GM23338 (cell line): Measurements from ENCODE around the gene EFCAB8. TPM values are rescaled to one million over a fixed set of nuclear protein-coding genes. Genes with fewer than 3 reads are reported as not detected.

Experiments used
- ATAC-seq: fragments of 200-7000 bp; cut with Tn5 transposase; 3 replicates; pipeline ENCODE4 v1.9.1; 2020
- DNase-seq: peaks from one replicate; pipeline ENCODE4 v3.0.0-alpha.2; 2015; ENCODE audit warnings: low spot score
- H2AFZ ChIP-seq: fragments of 200-600 bp; sonication (generic); 2 replicates; pipeline ENCODE4 v1.8.0; 2016; ENCODE audit warnings: antibody characterized with exemption, mild to moderate bottlenecking, moderate library complexity
- H3F3A ChIP-seq: fragments of 200-600 bp; sonication (generic); replicated peaks from 2 replicates; pipeline ENCODE4 v1.8.0; 2017; ENCODE audit warnings: antibody characterized with exemption, mixed run types, low read depth
- H3K27ac ChIP-seq: fragments of 200-600 bp; sonication (generic); 2 replicates; pipeline ENCODE4 v1.6.1; 2016; ENCODE audit warnings: low read depth
- H3K27me3 ChIP-seq: fragments of 200-600 bp; sonication (generic); 2 replicates; pipeline ENCODE4 v1.8.0; 2016; ENCODE audit warnings: mild to moderate bottlenecking, mixed run types, moderate library complexity; ENCODE audit not compliant: insufficient read depth
- H3K36me3 ChIP-seq: fragments of 200-600 bp; sonication (generic); 2 replicates; pipeline ENCODE4 v1.8.0; 2016; ENCODE audit warnings: mild to moderate bottlenecking; ENCODE audit not compliant: insufficient read depth
- H3K4me1 ChIP-seq: fragments of 200-600 bp; sonication (generic); 2 replicates; pipeline ENCODE4 v1.8.0; 2016; ENCODE audit warnings: mild to moderate bottlenecking, moderate library complexity; ENCODE audit not compliant: insufficient read depth
- H3K4me2 ChIP-seq: fragments of 200-600 bp; sonication (generic); 2 replicates; pipeline ENCODE4 v1.7.1; 2017; ENCODE audit warnings: mixed run types
- H3K4me3 ChIP-seq: fragments of 200-600 bp; sonication (generic); 2 replicates; pipeline ENCODE4 v1.6.1; 2016; ENCODE audit warnings: mixed run types
- H3K79me2 ChIP-seq: fragments of 200-600 bp; sonication (generic); replicated peaks from 2 replicates; pipeline ENCODE4 v1.8.0; 2017; ENCODE audit warnings: mild to moderate bottlenecking; ENCODE audit not compliant: insufficient read depth
- H3K9me2 ChIP-seq: fragments of 200-600 bp; sonication (generic); 2 replicates; pipeline ENCODE4 v1.8.0; 2017; ENCODE audit not compliant: insufficient read depth
- H4K20me1 ChIP-seq: fragments of 200-600 bp; sonication (generic); replicated peaks from 2 replicates; pipeline ENCODE4 v1.8.0; 2017; ENCODE audit warnings: mild to moderate bottlenecking; ENCODE audit not compliant: insufficient read depth
- H3K27ac Mint-ChIP-seq: 2 replicates; pipeline ENCODE4 v1.8.0; 2020; ENCODE audit warnings: inconsistent platforms, mild to moderate bottlenecking, moderate library complexity, mixed read lengths
- H3K27me3 Mint-ChIP-seq: 3 replicates; pipeline ENCODE4 v1.8.0; 2022; ENCODE audit warnings: low read depth, mild to moderate bottlenecking, moderate library complexity, mixed read lengths, inconsistent platforms; ENCODE audit not compliant: insufficient read depth, poor library complexity
- H3K36me3 Mint-ChIP-seq: 3 replicates; pipeline ENCODE4 v1.8.0; 2021; ENCODE audit warnings: low read depth, mild to moderate bottlenecking, inconsistent platforms, moderate library complexity, mixed read lengths
- H3K4me1 Mint-ChIP-seq: 3 replicates; pipeline ENCODE4 v1.8.0; 2020; ENCODE audit warnings: mild to moderate bottlenecking, inconsistent platforms, mixed read lengths
- H3K4me3 Mint-ChIP-seq: 3 replicates; pipeline ENCODE4 v1.8.0; 2021; ENCODE audit warnings: moderate library complexity, mild to moderate bottlenecking, inconsistent platforms, mixed read lengths
- H3K9me3 Mint-ChIP-seq: 3 replicates; pipeline ENCODE4 v1.8.0; 2020; ENCODE audit warnings: moderate library complexity, mild to moderate bottlenecking, inconsistent platforms, mixed read lengths
- CREB1 ChIP-seq: fragments of 250-450 bp; sonication (Bioruptor Pico); IDR thresholded peaks from 2 replicates; pipeline ENCODE4 v1.5.0; 2020; ENCODE audit warnings: low read depth, mild to moderate bottlenecking, moderate library complexity
- ETS1 ChIP-seq: IDR thresholded peaks from 2 replicates; pipeline ENCODE4 v1.6.1; 2016; ENCODE audit warnings: antibody characterized with exemption
- JUNB ChIP-seq: IDR thresholded peaks from one replicate; pipeline ENCODE4 v1.6.1; 2016; ENCODE audit warnings: antibody characterized with exemption; ENCODE audit not compliant: unreplicated experiment
- POLR2AphosphoS5 ChIP-seq: IDR thresholded peaks from 2 replicates; pipeline ENCODE4 v1.6.1; 2016; ENCODE audit warnings: antibody characterized with exemption, low read depth
- REST ChIP-seq: IDR thresholded peaks from one replicate; pipeline ENCODE4 v1.6.1; 2018; ENCODE audit warnings: antibody characterized with exemption; ENCODE audit not compliant: unreplicated experiment
- STAT1 ChIP-seq: IDR thresholded peaks from one replicate; pipeline ENCODE4 v1.6.1; 2016; ENCODE audit warnings: antibody characterized with exemption; ENCODE audit not compliant: unreplicated experiment
- ZNF114 ChIP-seq: fragments of 250-450 bp; sonication (Bioruptor Pico); IDR thresholded peaks from 2 replicates; pipeline ENCODE4 v1.5.0; 2020; ENCODE audit warnings: mild to moderate bottlenecking, moderate library complexity
- ZNF331 ChIP-seq: fragments of 250-450 bp; sonication (Bioruptor Pico); IDR thresholded peaks from 2 replicates; pipeline ENCODE4 v1.5.0; 2020; ENCODE audit warnings: low read depth, mild to moderate bottlenecking, moderate library complexity
- ZNF462 ChIP-seq: fragments of 250-450 bp; sonication (Bioruptor Pico); IDR thresholded peaks from 2 replicates; pipeline ENCODE4 v1.5.0; 2020; ENCODE audit warnings: mild to moderate bottlenecking, moderate library complexity
- polyA plus RNA-seq: library from polyadenylated mRNA; unstranded; fragments of >200 nt; fragmentation: Nextera tagmentation; extraction: Ambion mirVana; gene quantifications from 2 replicates; pipeline ENCODE4 v1.2.1, GENCODE V29; 2016
- total RNA-seq: library from RNA; depleted of rRNA; stranded (reverse); fragments of >200 nt; shearing (Covaris generic); gene quantifications from 2 replicates; pipeline ENCODE4 v1.2.3, GENCODE V29; 2014

EFCAB8 gene
- total and polyA plus RNA-seq, 2 experiments from 2014 or later = 0.35 TPM; not detected in 1

DNA sequence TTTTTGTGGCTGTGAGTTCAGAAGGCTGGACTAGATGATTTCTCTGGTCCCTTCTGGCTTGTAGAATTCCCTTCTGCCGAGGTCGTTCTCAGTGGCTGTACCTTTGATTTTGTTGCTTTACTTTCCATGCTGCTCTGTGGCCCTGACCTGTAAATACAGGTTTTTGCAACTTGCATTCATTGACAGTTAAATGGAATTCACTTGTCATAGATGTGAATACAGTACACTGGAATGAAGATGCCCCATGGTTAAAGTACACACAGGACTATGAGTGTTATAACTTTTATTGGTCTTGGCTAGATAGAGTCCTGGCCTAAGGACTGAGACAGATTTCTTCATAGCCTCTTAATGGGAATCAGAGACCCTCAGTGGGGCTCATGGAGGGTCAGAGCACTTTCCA, 12.9 kb upstream of the EFCAB8 start (continued):
- TF ChIP-seq ZNF462 (CRISPR knock-in tag) (no peak), STAT1 (no peak)

- TF ChIP-seq STAT1 = no peak
- no peak for TF ChIP-seq REST
- no peak for TF ChIP-seq ETS1
- no peak for TF ChIP-seq ZNF331 (CRISPR knock-in tag)
- TF ChIP-seq ZNF114 (CRISPR knock-in tag) = no peak
- no peak for TF ChIP-seq CREB1
- TF ChIP-seq POLR2AphosphoS5 = no peak
- TF ChIP-seq JUNB = no peak
- Histone ChIP-seq H3K27me3 (no peaks in the 10 kb centered on the region), H2AFZ (no peak overlapping the region), H3K79me2 (peaks cover 55% of the 10 kb centered on the region), H3K9me2 (no peaks in the 10 kb centered on the region), H3K27ac (peak overlapping the region; percentile 79; the same call in 1 of the 2 replicates), H3F3A (peaks cover 27% of the 10 kb centered on the region), H3K4me3 (no peak overlapping the region), H3K4me2 (no peak overlapping the region), H4K20me1 (peaks cover 29% of the 10 kb centered on the region), H3K36me3 (peaks cover 31% of the 10 kb centered on the region), H3K4me1 (peaks cover 21% of the 10 kb centered on the region)
- H3K4me1 Mint-ChIP-seq = peaks cover 24% of the 10 kb centered on the region
- H3K27ac Mint-ChIP-seq = no peak overlapping the region
- H3K36me3 Mint-ChIP-seq = peaks cover 68% of the 10 kb centered on the region
- DNase-seq = no peak
- H3K9me3 Mint-ChIP-seq = no peaks in the 10 kb centered on the region
- no peak for ATAC-seq
- H3K27me3 Mint-ChIP-seq = peaks cover 7% of the 10 kb centered on the region
- H3K4me3 Mint-ChIP-seq = no peak overlapping the region
Observed at GRCh38 chr20:32846852-32847251, 11.9 kb upstream of the EFCAB8 start.
